Gastrocnemius medialis (tissue), 4 donors: ENCODE results near the gene PIK3C3.

Experiments
- POLR2A ChIP-seq, 2 donors: fragments of 450-650 bp; IDR thresholded peaks; one replicate each; pipeline ENCODE4 v1.6.1; 2017; ENCODE audit warnings: antibody characterized with exemption in 2 of 2, mild to moderate bottlenecking in 2 of 2, moderate library complexity in 2 of 2
- TF ChIP-seq, protein P1 (sequence below), 5 experiments: fragments of 450-650 bp in 3 of 5; fragments of 200-600 bp in 2 of 5; sonication (generic) in 2 of 5; IDR thresholded peaks in 4 of 5; conservative IDR thresholded peaks in 1 of 5; 1 replicate in 4 of 5; 2 replicates in 1 of 5; pipeline ENCODE4 v1.5.1; 2016 to 2019; ENCODE audit warnings: antibody characterized with exemption in 5 of 5, mild to moderate bottlenecking in 3 of 5, moderate library complexity in 3 of 5

DNA sequence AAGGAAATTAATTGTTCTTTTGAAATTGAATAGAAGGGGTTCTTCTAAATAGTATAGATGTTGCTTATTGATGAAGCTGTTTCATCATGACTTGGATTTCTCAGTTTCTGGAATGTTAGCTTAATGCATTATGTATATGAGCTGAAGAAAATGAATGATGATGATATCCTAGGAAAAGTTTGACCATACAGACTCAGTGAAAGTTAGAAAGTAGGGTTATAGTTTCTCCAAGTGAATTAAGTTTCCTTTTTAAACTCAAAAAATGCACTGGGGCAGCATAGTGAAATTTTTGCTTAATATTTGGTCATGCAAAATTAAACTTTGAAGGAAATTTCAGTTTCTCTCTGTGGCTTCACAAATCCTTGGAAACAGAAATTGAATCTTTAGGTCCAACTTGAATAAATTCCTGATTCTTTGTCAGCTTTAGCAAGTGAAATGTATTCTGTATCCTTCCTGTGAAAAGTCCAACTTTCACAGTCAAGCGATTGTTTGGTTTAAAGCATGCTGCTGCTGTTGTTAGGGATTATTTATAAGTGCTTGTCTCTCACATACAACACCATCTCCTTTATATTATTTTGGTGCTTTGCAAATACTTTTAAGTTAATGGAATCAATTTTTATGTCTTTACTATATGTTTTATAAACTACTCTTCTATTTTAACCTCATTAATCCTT lies 78.2 kb downstream of the PIK3C3 start:
- TF ChIP-seq, protein P1, sequence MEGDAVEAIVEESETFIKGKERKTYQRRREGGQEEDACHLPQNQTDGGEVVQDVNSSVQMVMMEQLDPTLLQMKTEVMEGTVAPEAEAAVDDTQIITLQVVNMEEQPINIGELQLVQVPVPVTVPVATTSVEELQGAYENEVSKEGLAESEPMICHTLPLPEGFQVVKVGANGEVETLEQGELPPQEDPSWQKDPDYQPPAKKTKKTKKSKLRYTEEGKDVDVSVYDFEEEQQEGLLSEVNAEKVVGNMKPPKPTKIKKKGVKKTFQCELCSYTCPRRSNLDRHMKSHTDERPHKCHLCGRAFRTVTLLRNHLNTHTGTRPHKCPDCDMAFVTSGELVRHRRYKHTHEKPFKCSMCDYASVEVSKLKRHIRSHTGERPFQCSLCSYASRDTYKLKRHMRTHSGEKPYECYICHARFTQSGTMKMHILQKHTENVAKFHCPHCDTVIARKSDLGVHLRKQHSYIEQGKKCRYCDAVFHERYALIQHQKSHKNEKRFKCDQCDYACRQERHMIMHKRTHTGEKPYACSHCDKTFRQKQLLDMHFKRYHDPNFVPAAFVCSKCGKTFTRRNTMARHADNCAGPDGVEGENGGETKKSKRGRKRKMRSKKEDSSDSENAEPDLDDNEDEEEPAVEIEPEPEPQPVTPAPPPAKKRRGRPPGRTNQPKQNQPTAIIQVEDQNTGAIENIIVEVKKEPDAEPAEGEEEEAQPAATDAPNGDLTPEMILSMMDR (IDR thresholded peaks at IDR 0.05 in 4 of 5, conservative IDR thresholded peaks at IDR 0.05 in 1 of 5): no peak
- TF ChIP-seq POLR2A (IDR thresholded peaks at IDR 0.05): no peak
